Immature natural killer cell (primary cell): ENCODE measurements around the gene MUC22. TPM values are rescaled to one million over a fixed set of nuclear protein-coding genes. Genes with fewer than 3 reads are reported as not detected.
"Not testable (repeated sequence)": the region's sequence is repeated elsewhere in the genome, so short reads cannot be mapped to it uniquely, and the experiment has no call there.

ENCODE experiments used
- DNase-seq, 3 donors: peaks; one replicate each; pipeline ENCODE4 v3.0.0; 2022; ENCODE audit warnings: mixed read lengths in 1 of 3
- H3K27ac Mint-ChIP-seq, 6 donors: one replicate each; pipeline ENCODE4 v1.8.0; 2020; ENCODE audit warnings: mixed read lengths in 6 of 6, mild to moderate bottlenecking in 5 of 6, inconsistent platforms in 4 of 6, moderate library complexity in 3 of 6
- H3K27me3 Mint-ChIP-seq, 3 donors: one replicate each; pipeline ENCODE4 v1.8.0; 2020 to 2021; ENCODE audit warnings: low read depth in 3 of 3, mild to moderate bottlenecking in 3 of 3, mixed read lengths in 3 of 3, moderate library complexity in 3 of 3, inconsistent platforms in 1 of 3
- H3K36me3 Mint-ChIP-seq, 3 donors: one replicate each; pipeline ENCODE4 v1.8.0; 2020; ENCODE audit warnings: mixed read lengths in 3 of 3, inconsistent platforms in 2 of 3, mild to moderate bottlenecking in 2 of 3
- H3K4me1 Mint-ChIP-seq, 2 donors: one replicate each; pipeline ENCODE4 v1.8.0; 2020; ENCODE audit warnings: inconsistent platforms in 2 of 2, mild to moderate bottlenecking in 2 of 2, mixed read lengths in 2 of 2, moderate library complexity in 1 of 2
- H3K4me3 Mint-ChIP-seq, 5 donors: one replicate each; pipeline ENCODE4 v1.8.0; 2020; ENCODE audit warnings: mild to moderate bottlenecking in 5 of 5, mixed read lengths in 5 of 5, inconsistent platforms in 3 of 5, moderate library complexity in 3 of 5
- H3K9me3 Mint-ChIP-seq, 6 donors: one replicate each; pipeline ENCODE4 v1.8.0; 2020; ENCODE audit warnings: mild to moderate bottlenecking in 6 of 6, mixed read lengths in 6 of 6, inconsistent platforms in 4 of 6, moderate library complexity in 3 of 6
- polyA plus RNA-seq, 3 donors: library from polyadenylated mRNA; unstranded; fragments of 300-500 nt; fragmentation: Illumina TruSeq; gene quantifications; one replicate each; pipeline ENCODE4 v1.2.3, GENCODE V29; 2021

The MUC22 gene
- polyA plus RNA-seq, 3 donors from 2014 or later, result not detected

DNA sequence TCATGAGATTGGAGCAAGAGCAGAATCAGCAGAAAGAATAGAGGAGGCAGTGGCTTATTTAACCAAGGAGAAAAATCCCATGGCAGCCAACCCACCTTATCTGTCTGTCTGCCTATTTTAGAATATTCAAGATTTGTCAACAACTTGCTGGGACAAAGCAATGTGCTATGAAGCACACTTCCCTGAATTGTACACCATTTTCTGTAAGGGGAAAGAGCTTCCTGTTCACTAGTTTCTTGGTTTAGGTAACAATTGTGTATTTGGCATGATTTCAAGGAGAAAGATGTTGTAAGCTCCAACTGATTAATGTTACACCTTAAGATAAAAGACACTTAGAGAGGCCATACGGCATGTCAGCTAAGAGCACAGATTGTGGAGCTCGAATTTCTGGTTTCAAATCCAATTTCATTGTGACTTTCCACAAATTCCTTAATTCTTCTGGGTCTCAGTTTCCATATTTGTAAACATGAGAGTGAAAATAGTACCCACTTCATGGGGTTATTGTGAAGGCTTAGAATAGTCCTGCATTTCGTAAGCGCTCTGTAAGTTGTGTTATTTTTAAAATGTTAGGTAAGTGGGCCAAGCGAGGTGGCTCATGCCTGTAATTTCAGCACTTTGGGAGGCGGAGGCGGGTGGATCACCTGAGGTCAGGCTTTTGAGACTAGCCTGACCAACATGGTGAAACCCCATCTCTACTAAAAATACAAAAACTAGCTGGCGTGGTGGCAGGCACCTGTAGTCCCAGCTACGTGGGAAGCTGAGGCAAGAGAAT lies 4.8 kb upstream of the MUC22 start:
- peaks cover 6 to 20% of the 10 kb centered on the region in 2 donors for H3K4me1 Mint-ChIP-seq
- H3K9me3 Mint-ChIP-seq, result no peaks in the 10 kb centered on the region
- H3K4me3 Mint-ChIP-seq, result no peak overlapping the region
- H3K27ac Mint-ChIP-seq, result no peak overlapping the region
- no peak for DNase-seq
- H3K27me3 Mint-ChIP-seq, result peaks cover 1 to 19% (median 5%) of the 10 kb centered on the region in 3 donors
- H3K36me3 Mint-ChIP-seq, result no peaks in the 10 kb centered on the region

DNA sequence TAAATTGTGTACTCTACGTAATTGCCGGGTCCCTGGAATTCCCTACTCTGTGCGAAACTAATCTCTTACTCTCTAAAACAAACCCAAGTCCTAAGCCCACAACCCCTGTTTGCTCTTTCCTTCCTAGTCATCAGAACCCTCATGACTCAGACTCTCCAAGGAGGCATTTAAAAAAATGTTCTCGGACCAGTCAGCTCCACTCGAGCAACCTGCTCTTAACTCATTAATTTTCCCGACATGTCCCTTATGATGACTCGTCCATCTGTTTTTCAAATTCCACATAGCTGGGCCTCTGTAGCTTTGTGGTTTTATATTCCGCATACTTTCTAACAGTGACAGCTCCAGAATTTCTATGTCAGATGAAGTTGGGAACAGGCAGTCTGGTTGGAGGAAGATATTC lies 2.6 kb upstream of the MUC22 start:
- Mint-ChIP-seq H3K27ac (no peak overlapping the region), H3K36me3 (no peaks in the 10 kb centered on the region), H3K4me3 (no peak overlapping the region), H3K4me1 (peaks cover 0 to 8% of the 10 kb centered on the region in 2 donors), H3K27me3 (peaks cover 0 to 19% (median 9%) of the 10 kb centered on the region in 3 donors), H3K9me3 (no peaks in the 10 kb centered on the region)
- DNase-seq, result no peak

DNA sequence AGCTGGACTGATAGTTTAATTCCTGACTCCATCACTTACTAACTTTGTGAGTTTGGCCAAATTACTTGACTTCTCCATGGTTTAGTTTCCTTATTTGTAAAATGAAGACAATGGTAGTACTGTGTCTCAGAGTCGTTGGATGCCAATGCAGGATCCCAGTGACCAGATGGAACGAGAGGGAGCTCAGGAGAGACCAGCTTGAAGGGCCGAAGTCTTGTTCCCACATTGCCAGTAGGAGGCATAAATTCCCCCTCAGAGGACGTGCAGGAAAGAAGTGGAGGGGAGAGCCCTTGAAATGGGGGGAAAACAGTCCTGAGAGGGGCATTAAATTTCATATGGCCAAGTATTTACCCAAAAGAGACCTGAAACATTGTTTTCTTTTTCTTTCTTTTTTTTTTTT lies 2.1 kb upstream of the MUC22 start:
- Mint-ChIP-seq H3K27me3 (peaks cover 0 to 20% (median 9%) of the 10 kb centered on the region in 3 donors), H3K27ac (no peak overlapping the region), H3K36me3 (no peaks in the 10 kb centered on the region), H3K4me1 (peaks cover 0 to 8% of the 10 kb centered on the region in 2 donors), H3K4me3 (no peak overlapping the region), H3K9me3 (no peaks in the 10 kb centered on the region)
- no peak for DNase-seq

DNA sequence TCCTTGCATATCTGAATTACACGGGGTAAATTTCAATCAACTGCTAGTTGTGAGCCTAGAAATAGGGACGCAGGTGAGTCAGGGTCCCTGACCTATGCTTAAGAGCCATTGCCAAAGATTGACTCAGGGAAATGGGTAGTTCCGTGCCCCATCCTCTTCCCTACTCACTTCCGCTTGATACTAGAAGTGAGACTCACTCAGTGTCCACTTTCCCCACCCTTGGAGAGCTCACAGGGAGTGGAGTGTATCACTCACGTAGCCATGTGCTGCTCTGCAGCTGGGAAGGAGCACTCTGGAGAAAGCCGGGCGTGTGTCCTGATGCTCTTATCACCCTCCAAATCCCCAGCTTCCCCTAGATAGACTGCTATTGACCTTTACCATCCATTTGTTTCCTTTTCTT lies 543 bp upstream of the MUC22 start:
- no peak for DNase-seq
- Mint-ChIP-seq H3K4me3 (no peak overlapping the region), H3K27ac (no peak overlapping the region), H3K9me3 (no peaks in the 10 kb centered on the region), H3K27me3 (peaks cover 0 to 23% (median 9%) of the 10 kb centered on the region in 3 donors), H3K36me3 (no peaks in the 10 kb centered on the region), H3K4me1 (peaks cover 0 to 6% of the 10 kb centered on the region in 2 donors)

DNA sequence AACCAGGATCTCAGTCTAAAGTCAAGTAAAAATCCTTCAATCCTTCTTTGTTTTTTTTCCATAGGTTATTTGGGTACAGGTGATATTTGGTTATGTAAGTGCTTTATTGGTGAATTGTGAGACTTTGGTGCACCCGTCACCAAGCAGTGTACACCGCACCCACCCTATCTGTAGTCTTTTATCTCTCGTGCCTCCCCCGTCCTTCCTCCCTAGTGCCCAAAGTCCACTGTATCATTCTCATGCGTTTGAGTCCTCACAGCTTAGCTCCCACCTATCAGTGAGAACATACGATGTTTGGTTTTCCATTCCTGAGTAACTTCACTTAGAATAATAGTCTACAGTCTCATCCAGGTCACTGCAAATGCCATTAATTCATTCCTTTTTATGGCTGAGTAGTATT lies 879 bp downstream of the MUC22 start:
- Mint-ChIP-seq H3K27me3 (peaks cover 0 to 23% (median 9%) of the 10 kb centered on the region in 3 donors), H3K4me3 (no peak overlapping the region)
- no peak for DNase-seq

DNA sequence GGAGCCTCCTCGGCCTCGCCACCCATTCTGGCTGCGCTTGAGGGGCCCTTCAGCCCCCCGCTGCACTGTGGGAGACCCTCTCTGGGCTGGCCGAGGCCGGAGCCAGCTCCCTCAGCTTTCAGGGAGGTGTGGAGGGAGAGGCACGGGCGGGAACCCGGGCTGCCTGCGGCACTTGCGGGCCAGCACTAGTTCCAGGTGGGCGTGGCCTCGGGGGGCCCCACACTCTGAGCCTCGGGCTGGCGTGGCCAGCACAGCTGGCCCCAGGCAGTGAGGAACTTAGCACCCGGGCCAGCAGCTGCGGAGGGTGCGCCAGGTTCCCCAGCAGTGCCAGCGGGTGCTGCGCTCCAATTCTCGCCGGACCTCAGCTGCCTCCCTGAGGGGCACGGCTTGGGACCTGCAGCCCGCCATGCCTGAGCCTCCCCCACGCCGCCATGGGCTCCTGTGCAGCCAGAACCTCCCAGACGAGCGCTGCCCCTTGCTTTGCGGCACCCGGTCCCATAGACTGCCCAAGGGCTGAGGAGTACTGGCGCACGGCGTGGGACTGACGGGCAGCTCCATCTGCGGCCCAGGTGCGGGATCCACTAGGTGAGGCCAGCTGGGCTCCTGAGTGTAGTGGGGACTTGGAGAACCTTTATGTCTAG lies 6.5 kb downstream of the MUC22 start:
- Mint-ChIP-seq H3K27ac (no peak overlapping the region), H3K27me3 (peaks cover 0 to 12% (median 2%) of the 10 kb centered on the region in 3 donors), H3K36me3 (no peaks in the 10 kb centered on the region), H3K4me1 (no peaks in the 10 kb centered on the region), H3K4me3 (no peak overlapping the region), H3K9me3 (no peaks in the 10 kb centered on the region)
- no peak for DNase-seq

More for the DNA sequence above, 879 bp downstream of the MUC22 start:
- Mint-ChIP-seq H3K36me3 (no peaks in the 10 kb centered on the region), H3K9me3 (no peaks in the 10 kb centered on the region), H3K27ac (no peak overlapping the region), H3K4me1 (no peaks in the 10 kb centered on the region)

DNA sequence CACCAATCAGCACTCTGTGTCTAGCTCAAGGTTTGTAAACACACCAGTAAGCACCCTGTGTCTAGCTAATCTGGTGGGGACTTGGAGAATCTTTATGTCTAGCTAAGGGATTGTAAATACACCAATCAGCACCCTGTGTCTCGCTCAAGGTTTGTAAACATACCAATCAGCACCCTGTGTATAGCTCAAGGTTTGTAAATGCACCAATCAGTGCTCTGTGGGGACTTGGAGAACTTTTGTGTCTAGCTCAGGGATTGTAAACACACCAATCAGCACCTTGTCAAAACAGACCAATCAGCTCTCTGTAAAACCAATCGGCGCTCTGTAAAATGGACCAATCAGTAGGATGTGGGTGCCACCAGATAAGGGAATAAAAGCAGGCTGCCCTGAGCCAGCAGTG lies 7.2 kb downstream of the MUC22 start:
- H3K9me3 Mint-ChIP-seq, H3K27ac Mint-ChIP-seq, H3K4me3 Mint-ChIP-seq: not testable (repeated sequence)

DNA sequence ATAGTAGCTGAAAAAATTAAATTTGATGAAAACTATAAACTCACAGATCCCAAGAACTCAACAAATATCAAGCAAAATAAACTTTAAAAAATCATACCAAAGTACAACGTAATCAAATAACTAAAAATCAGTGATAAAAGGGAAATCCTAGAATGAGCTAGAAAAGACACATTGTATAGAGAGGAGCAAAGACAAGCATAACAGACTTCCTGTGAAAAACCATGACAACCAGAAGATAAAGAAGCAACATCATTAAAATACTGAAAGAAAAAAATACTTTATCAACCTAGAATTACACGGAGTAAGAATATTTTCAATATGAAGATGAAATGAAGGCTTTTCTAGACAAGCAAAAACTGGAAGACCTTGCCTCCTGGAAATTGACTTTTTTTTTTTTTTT lies 9.8 kb downstream of the MUC22 start:
- Mint-ChIP-seq H3K36me3 (no peaks in the 10 kb centered on the region), H3K9me3 (no peaks in the 10 kb centered on the region), H3K4me1 (no peaks in the 10 kb centered on the region), H3K27ac (no peak overlapping the region), H3K27me3 (peaks cover 0 to 10% (median 2%) of the 10 kb centered on the region in 3 donors), H3K4me3 (no peak overlapping the region)
- no peak for DNase-seq

More for the DNA sequence above, 7.2 kb downstream of the MUC22 start:
- not testable (repeated sequence) for DNase-seq, H3K36me3 Mint-ChIP-seq, H3K4me1 Mint-ChIP-seq
- peaks cover 0 to 12% (median 2%) of the 10 kb centered on the region in 3 donors for H3K27me3 Mint-ChIP-seq

DNA sequence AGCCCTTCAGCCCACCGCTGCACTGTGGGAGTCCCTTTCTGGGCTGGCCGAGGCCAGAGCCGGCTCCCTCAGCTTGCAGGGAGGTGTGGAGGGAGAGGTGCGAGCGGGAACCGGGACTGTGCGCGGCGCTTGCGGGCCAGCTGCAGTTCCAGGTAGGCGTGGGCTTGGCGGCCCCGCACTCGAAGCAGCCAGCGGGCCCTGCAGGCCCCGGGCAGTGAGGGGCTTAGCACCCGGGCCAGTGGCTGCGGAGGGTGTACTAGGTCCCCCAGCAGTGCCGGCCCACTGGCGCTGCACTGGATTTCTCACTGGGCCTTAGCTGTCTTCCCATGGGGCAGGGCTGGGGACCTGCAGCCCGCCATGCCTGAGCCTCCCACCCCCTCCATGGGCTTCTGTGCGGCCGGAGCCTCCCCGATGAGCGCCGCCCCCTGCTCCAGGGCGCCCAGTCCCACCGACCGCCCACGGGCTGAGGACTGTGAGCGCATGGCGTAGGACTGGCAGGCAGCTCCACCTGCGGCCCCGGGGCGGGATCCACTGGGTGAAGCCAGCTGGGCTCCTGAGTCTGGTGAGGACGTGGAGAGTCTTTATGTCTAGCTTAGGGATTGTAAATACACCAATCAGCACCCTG lies 10.5 kb downstream of the MUC22 start:
- H3K9me3 Mint-ChIP-seq, H3K27ac Mint-ChIP-seq: not testable (repeated sequence)

DNA sequence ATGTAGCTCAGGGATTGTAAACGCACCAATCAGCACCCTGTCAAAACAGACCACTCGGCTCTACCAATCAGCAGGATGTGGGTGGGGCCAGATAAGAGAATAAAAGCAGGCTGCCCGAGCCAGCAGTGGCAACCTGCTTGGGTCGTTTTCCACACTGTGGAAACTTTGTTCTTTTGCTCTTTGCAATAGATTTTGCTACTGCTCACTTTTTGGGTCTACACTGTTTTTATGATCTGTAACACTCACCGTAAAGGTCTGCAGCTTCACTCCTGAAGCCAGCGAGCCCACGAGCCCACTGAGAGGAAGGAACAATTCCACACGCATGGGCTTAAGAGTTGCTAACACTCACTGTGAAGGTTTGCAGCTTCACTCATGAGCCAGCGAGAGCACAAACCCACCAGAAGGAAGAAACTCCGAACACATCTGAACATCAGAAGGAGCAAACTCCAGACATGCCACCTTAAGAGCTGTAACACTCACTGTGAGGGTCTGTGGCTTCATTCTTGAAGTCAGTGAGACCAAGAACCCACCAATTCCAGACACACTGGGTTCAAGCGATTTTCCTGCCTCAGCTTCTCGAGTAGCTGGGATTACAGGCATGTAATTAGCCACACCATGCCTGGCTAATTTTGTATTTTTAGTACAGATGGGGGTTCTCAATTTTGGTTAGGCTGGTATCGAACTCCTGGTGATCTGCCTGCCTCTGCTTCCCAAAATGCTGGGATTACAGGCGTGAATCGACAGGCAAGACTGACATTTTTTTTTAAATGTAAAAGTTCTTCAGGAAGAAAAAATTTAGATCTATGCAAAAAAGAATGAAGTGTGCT lies 11.6 kb downstream of the MUC22 start:
- peaks cover 0 to 14% (median 2%) of the 10 kb centered on the region in 3 donors for H3K27me3 Mint-ChIP-seq
- not testable (repeated sequence) for H3K27ac Mint-ChIP-seq, H3K9me3 Mint-ChIP-seq, H3K4me1 Mint-ChIP-seq, H3K4me3 Mint-ChIP-seq, H3K36me3 Mint-ChIP-seq, DNase-seq

More for the DNA sequence above, 10.5 kb downstream of the MUC22 start:
- not testable (repeated sequence) for H3K4me1 Mint-ChIP-seq, H3K36me3 Mint-ChIP-seq, DNase-seq, H3K4me3 Mint-ChIP-seq
- H3K27me3 Mint-ChIP-seq, result peaks cover 0 to 10% (median 2%) of the 10 kb centered on the region in 3 donors

DNA sequence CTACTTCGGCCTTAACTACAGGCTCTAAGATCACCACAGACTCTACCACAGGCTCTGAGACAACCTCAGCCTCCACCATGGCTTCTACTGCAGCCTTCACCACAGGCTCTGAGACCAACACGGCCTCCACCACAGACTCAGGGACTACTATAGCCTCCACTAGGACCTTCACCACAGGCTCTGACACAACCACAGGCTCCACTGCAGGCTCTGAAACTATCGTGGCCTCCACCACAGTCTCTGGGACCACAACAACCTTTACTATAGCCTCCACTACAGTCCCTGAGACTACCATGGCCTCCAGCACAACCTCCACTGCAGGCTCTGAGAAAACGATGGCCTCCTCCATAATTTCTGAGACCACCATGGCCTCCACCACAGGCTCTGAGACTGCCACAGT lies 15.3 kb downstream of the MUC22 start:
- H3K9me3 Mint-ChIP-seq, result no peaks in the 10 kb centered on the region
- no peaks in the 10 kb centered on the region for H3K36me3 Mint-ChIP-seq
- no peaks in the 10 kb centered on the region for H3K4me1 Mint-ChIP-seq
- peaks cover 2 to 20% (median 2%) of the 10 kb centered on the region in 3 donors for H3K27me3 Mint-ChIP-seq
- no peak overlapping the region for H3K4me3 Mint-ChIP-seq
- no peak overlapping the region for H3K27ac Mint-ChIP-seq
- DNase-seq, result no peak

DNA sequence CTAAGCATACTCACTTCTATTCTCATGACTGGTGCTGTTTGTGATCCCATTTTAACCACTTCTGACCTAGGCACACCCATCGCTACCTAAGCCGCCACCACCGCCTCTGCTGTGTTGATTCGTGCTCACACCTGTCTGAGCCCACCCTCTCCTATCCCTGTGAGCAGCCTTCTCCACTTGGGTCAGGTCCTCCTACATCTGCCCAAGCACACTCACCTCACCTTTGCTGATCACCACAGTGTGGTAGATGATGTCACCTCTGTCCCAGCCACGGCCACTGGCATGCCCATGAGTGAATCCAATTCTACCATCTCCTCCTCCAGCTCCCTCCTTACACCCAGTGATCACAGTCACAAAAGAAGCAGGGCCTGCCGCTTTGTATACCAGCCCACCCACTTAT lies 20.8 kb downstream of the MUC22 start:
- H3K9me3 Mint-ChIP-seq, result no peaks in the 10 kb centered on the region
- DNase-seq, result no peak
- no peaks in the 10 kb centered on the region for H3K4me1 Mint-ChIP-seq
- H3K4me3 Mint-ChIP-seq, result no peak overlapping the region
- no peak overlapping the region for H3K27ac Mint-ChIP-seq
- H3K36me3 Mint-ChIP-seq, result no peaks in the 10 kb centered on the region
- H3K27me3 Mint-ChIP-seq, result peaks cover 3 to 35% (median 14%) of the 10 kb centered on the region in 3 donors

DNA sequence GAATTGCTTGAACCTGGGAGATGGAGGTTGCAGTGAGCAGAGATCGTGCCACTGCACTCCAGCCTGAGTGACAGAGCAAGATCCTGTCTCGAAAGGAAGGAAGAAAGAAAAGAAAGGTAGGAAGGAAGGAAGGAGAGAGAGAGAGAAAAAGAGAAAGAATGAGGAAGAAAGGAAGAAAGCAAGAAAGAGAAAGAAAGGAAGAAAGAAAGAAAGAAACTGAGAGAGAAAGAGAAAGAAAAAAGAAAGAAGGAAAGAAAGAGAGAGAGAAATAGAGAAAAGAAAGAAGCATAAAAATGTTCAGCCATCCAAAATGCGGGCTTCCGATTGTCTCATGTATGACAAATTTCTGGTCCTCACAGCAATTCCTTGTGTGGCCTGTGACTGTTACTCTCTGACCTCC lies 22.8 kb downstream of the MUC22 start:
- H3K27me3 Mint-ChIP-seq, result peaks cover 3 to 31% (median 16%) of the 10 kb centered on the region in 3 donors
- no peaks in the 10 kb centered on the region for H3K9me3 Mint-ChIP-seq
- H3K36me3 Mint-ChIP-seq, result no peaks in the 10 kb centered on the region
- DNase-seq, result no peak
- H3K27ac Mint-ChIP-seq, result no peak overlapping the region
- no peaks in the 10 kb centered on the region for H3K4me1 Mint-ChIP-seq
- H3K4me3 Mint-ChIP-seq, result no peak overlapping the region
